ENCODE data around the gene CIAO3.
A peak's percentile ranks its signal among the peaks of the same experiment; 100 is the strongest.

CIAO3 gene

GRCh38 chr16:722835-723633, 17.8 kb downstream of the CIAO3 start:
- WGBS, 2 experiments, result 94 to 95% methylated on average over 24 of the region's 24 CpGs
- Histone ChIP-seq H3K27me3 (ENCODE audit: control insufficient read depth, insufficient read depth, low read length, poor library complexity, severe bottlenecking) (peaks cover 26% of the 10 kb centered on the region), H3K4me3 (ENCODE audit: insufficient read depth, low read depth, low read length) (no peak overlapping the region), H3K9me3 (ENCODE audit: control insufficient read depth, low read length) (no peaks in the 10 kb centered on the region), H3K27ac (ENCODE audit: insufficient read depth, low read depth, low read length, poor library complexity, severe bottlenecking) (no peak overlapping the region), H3K4me1 (ENCODE audit: control insufficient read depth, insufficient read depth, low read length) (peaks cover 37% of the 10 kb centered on the region), H3K36me3 (ENCODE audit: control insufficient read depth, insufficient read depth, low read length) (no peaks in the 10 kb centered on the region)

- H3K36me3 ChIP-seq (ENCODE audit: control insufficient read depth, insufficient read depth, low read length), result no peaks in the 10 kb centered on the region
- H3K4me1 ChIP-seq (ENCODE audit: control insufficient read depth, insufficient read depth, low read length), result peaks cover 40% of the 10 kb centered on the region
- H3K9me3 ChIP-seq (ENCODE audit: control insufficient read depth, low read length), result no peaks in the 10 kb centered on the region
- 93 to 94% methylated on average over 51 of the region's 51 CpGs for WGBS, 2 experiments
- peak overlapping the region; percentile 91 for H3K4me3 ChIP-seq (ENCODE audit: insufficient read depth, low read depth, low read length)
- H3K27ac ChIP-seq (ENCODE audit: insufficient read depth, low read depth, low read length, poor library complexity, severe bottlenecking), result no peak overlapping the region
- H3K27me3 ChIP-seq (ENCODE audit: control insufficient read depth, insufficient read depth, low read length, poor library complexity, severe bottlenecking), result peaks cover 15% of the 10 kb centered on the region
Observed at GRCh38 chr16:721765-722540, 18.8 kb downstream of the CIAO3 start.

GRCh38 chr16:720990-721764, 19.6 kb downstream of the CIAO3 start, which contains the start of gene ANTKMT:
TSS of gene ANTKMT (plus strand) at chr16:721146. CDS start at chr16:721275, 129 bp downstream.
- WGBS, 2 experiments, result 10% methylated on average over 106 of the region's 106 CpGs
- Histone ChIP-seq H3K27ac (ENCODE audit: insufficient read depth, low read depth, low read length, poor library complexity, severe bottlenecking) (peak within 1 kb of the TSS; percentile 89), H3K27me3 (ENCODE audit: control insufficient read depth, insufficient read depth, low read length, poor library complexity, severe bottlenecking) (peaks cover 8% of the 10 kb centered on the region), H3K4me3 (ENCODE audit: insufficient read depth, low read depth, low read length) (peak within 1 kb of the TSS; percentile 91), H3K9me3 (ENCODE audit: control insufficient read depth, low read length) (no peaks in the 10 kb centered on the region), H3K36me3 (ENCODE audit: control insufficient read depth, insufficient read depth, low read length) (no peaks in the 10 kb centered on the region), H3K4me1 (ENCODE audit: control insufficient read depth, insufficient read depth, low read length) (peaks cover 44% of the 10 kb centered on the region)

- no peaks in the 10 kb centered on the region for H3K9me3 ChIP-seq (ENCODE audit: control insufficient read depth, low read length)
- H3K4me1 ChIP-seq (ENCODE audit: control insufficient read depth, insufficient read depth, low read length), result peaks cover 44% of the 10 kb centered on the region
- no peaks in the 10 kb centered on the region for H3K36me3 ChIP-seq (ENCODE audit: control insufficient read depth, insufficient read depth, low read length)
- peak overlapping the region; percentile 91 for H3K4me3 ChIP-seq (ENCODE audit: insufficient read depth, low read depth, low read length)
- WGBS, 2 experiments, result 0% methylated on average over 38 of the region's 38 CpGs
- peaks cover 1% of the 10 kb centered on the region for H3K27me3 ChIP-seq (ENCODE audit: control insufficient read depth, insufficient read depth, low read length, poor library complexity, severe bottlenecking)
- H3K27ac ChIP-seq (ENCODE audit: insufficient read depth, low read depth, low read length, poor library complexity, severe bottlenecking), result peak overlapping the region; percentile 89
Observed at GRCh38 chr16:720447-720989, 20.3 kb downstream of the CIAO3 start.

- H3K9me3 ChIP-seq (ENCODE audit: control insufficient read depth, low read length), result no peaks in the 10 kb centered on the region
- no peaks in the 10 kb centered on the region for H3K27me3 ChIP-seq (ENCODE audit: control insufficient read depth, insufficient read depth, low read length, poor library complexity, severe bottlenecking)
- peaks cover 44% of the 10 kb centered on the region for H3K4me1 ChIP-seq (ENCODE audit: control insufficient read depth, insufficient read depth, low read length)
- peak overlapping the region; percentile 91 for H3K4me3 ChIP-seq (ENCODE audit: insufficient read depth, low read depth, low read length)
- peak overlapping the region; percentile 89 for H3K27ac ChIP-seq (ENCODE audit: insufficient read depth, low read depth, low read length, poor library complexity, severe bottlenecking)
- H3K36me3 ChIP-seq (ENCODE audit: control insufficient read depth, insufficient read depth, low read length), result no peaks in the 10 kb centered on the region
- 27 to 30% methylated on average over 16 of the region's 16 CpGs for WGBS, 2 experiments
Observed at GRCh38 chr16:719815-720446, 20.9 kb downstream of the CIAO3 start.

GRCh38 chr16:718922-719321, 21.9 kb downstream of the CIAO3 start:
- H3K4me1 ChIP-seq (ENCODE audit: control insufficient read depth, insufficient read depth, low read length), result peaks cover 48% of the 10 kb centered on the region
- no peak overlapping the region for H3K4me3 ChIP-seq (ENCODE audit: insufficient read depth, low read depth, low read length)
- WGBS, 2 experiments, result 91 to 93% methylated on average over 6 of the region's 6 CpGs
- H3K9me3 ChIP-seq (ENCODE audit: control insufficient read depth, low read length), result no peaks in the 10 kb centered on the region
- no peaks in the 10 kb centered on the region for H3K36me3 ChIP-seq (ENCODE audit: control insufficient read depth, insufficient read depth, low read length)
- peaks cover 7% of the 10 kb centered on the region for H3K27me3 ChIP-seq (ENCODE audit: control insufficient read depth, insufficient read depth, low read length, poor library complexity, severe bottlenecking)
- H3K27ac ChIP-seq (ENCODE audit: insufficient read depth, low read depth, low read length, poor library complexity, severe bottlenecking), result no peak overlapping the region

- Histone ChIP-seq H3K27ac (ENCODE audit: insufficient read depth, low read depth, low read length, poor library complexity, severe bottlenecking) (no peak overlapping the region), H3K36me3 (ENCODE audit: control insufficient read depth, insufficient read depth, low read length) (no peaks in the 10 kb centered on the region), H3K4me3 (ENCODE audit: insufficient read depth, low read depth, low read length) (no peak overlapping the region), H3K4me1 (ENCODE audit: control insufficient read depth, insufficient read depth, low read length) (peaks cover 48% of the 10 kb centered on the region), H3K9me3 (ENCODE audit: control insufficient read depth, low read length) (no peaks in the 10 kb centered on the region), H3K27me3 (ENCODE audit: control insufficient read depth, insufficient read depth, low read length, poor library complexity, severe bottlenecking) (peaks cover 13% of the 10 kb centered on the region)
- WGBS, 2 experiments, result 93% methylated on average over 9 of the region's 9 CpGs
Observed at GRCh38 chr16:718389-718788, 22.4 kb downstream of the CIAO3 start.

GRCh38 chr16:717450-718245, 23.1 kb downstream of the CIAO3 start:
- Histone ChIP-seq H3K27ac (ENCODE audit: insufficient read depth, low read depth, low read length, poor library complexity, severe bottlenecking) (no peak overlapping the region), H3K4me1 (ENCODE audit: control insufficient read depth, insufficient read depth, low read length) (peaks cover 48% of the 10 kb centered on the region), H3K36me3 (ENCODE audit: control insufficient read depth, insufficient read depth, low read length) (no peaks in the 10 kb centered on the region), H3K4me3 (ENCODE audit: insufficient read depth, low read depth, low read length) (no peak overlapping the region), H3K9me3 (ENCODE audit: control insufficient read depth, low read length) (no peaks in the 10 kb centered on the region), H3K27me3 (ENCODE audit: control insufficient read depth, insufficient read depth, low read length, poor library complexity, severe bottlenecking) (peaks cover 16% of the 10 kb centered on the region)
- 72 to 73% methylated on average over 32 of the region's 32 CpGs for WGBS, 2 experiments

GRCh38 chr16:716768-717325, 23.9 kb downstream of the CIAO3 start:
- Histone ChIP-seq H3K4me1 (ENCODE audit: control insufficient read depth, insufficient read depth, low read length) (peaks cover 48% of the 10 kb centered on the region), H3K27me3 (ENCODE audit: control insufficient read depth, insufficient read depth, low read length, poor library complexity, severe bottlenecking) (peaks cover 24% of the 10 kb centered on the region), H3K4me3 (ENCODE audit: insufficient read depth, low read depth, low read length) (peak overlapping the region; percentile 80), H3K27ac (ENCODE audit: insufficient read depth, low read depth, low read length, poor library complexity, severe bottlenecking) (peak overlapping the region; percentile 56), H3K36me3 (ENCODE audit: control insufficient read depth, insufficient read depth, low read length) (no peaks in the 10 kb centered on the region), H3K9me3 (ENCODE audit: control insufficient read depth, low read length) (no peaks in the 10 kb centered on the region)
- 85% methylated on average over 29 of the region's 29 CpGs for WGBS, 2 experiments

Measured in ectodermal cell (in vitro differentiated cells).